HUDEP-2 (cell line): ENCODE measurements around the gene TTC12.

ENCODE experiments used
- DNase-seq, 76 experiments: peaks; one replicate each; lab custom pipeline; 2025; ENCODE audit not compliant: unreplicated experiment in 76 of 76; lab: John Stamatoyannopoulos, UW

TTC12 gene

DNA sequence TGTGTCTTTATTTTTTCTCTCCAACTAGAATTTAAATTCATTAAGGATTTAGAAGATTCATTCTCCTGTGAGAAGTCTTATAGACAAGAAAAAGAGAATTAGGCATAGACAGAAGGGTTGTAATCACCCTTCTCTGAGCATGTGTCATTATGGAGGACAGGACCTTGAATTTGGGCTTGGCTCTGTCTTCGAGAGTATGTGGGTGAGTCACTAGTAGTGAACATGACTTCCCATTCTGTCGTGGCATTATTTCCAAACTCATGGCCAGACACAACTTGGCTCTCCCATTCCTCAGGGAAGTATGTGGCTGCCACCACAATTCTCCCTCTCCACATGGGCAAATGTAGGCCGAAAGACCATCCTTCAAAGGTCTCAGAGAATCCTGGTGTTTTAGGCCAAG is 58.9 kb downstream of the TTC12 start:
- peak in 3 of 76 experiments; percentile 1 to 17 (median 5) for DNase-seq

DNA sequence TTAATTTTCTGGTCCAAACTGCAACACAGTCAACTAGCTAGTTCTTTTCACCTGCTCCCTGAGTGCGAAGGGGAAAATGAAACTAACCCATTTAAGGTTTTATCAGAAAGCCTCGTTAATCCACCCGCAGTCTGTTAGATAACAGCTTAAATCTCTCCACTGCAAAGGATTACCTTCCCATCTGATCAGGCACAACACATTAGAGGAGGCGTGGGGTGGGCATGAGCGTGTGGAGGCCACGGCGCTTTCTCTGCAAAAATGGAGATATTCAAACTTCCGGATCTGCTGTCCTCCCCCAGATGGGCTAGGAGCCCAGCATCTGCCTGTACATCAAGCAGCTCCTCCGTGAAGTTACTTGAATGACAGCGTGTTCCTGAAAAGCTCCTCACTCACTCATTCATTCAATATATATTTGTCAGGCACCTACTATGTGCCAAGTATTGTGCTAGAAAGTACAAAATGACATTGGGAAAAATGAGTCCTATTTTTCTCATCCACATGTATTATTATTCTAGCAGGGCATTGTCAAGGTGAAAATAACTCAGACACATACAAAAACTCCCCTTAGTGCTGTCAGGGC is 59.7 kb downstream of the TTC12 start:
- peak in 24 of 76 experiments; percentile 1 to 48 (median 14) for DNase-seq

DNA sequence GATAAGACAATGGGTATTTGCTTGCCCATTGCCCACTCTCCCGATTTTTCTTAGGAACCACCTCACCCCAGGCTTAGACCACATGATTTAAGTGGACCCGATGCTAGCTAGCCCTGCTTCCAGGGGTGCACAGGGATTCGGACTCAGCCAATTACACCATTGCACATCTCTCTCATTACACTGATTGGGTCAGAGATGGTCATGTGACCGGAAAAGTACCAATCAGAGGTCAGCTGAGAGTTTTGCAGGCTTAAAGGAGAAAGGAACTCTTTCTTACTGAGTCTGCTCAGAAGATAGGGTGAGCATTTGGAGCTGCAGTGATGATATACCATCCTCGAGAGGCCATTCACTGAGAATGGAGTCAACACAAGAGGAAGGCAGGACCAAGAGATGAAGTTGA is 61.0 kb downstream of the TTC12 start:
- DNase-seq = no peak

DNA sequence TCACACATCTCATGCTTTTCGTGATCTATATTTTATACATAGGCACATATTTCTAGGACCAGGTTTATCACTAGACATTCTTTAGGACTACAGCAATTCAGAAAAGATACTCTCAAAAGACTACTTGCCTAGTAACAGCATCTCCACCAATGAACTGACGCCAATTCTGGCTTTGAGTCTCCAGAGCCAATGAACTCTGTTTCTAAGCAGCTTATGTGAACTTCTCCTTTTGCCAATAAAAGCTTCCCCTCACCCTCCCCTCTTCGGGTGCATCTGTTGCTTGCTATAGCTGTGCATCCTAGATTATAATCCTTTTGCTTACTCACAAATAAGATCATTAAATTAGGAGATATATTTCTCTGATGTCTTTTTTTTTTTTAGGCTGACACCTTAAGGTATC is 61.8 kb downstream of the TTC12 start:
- DNase-seq = peak in 4 of 76 experiments; percentile 4 to 34 (median 18)

DNA sequence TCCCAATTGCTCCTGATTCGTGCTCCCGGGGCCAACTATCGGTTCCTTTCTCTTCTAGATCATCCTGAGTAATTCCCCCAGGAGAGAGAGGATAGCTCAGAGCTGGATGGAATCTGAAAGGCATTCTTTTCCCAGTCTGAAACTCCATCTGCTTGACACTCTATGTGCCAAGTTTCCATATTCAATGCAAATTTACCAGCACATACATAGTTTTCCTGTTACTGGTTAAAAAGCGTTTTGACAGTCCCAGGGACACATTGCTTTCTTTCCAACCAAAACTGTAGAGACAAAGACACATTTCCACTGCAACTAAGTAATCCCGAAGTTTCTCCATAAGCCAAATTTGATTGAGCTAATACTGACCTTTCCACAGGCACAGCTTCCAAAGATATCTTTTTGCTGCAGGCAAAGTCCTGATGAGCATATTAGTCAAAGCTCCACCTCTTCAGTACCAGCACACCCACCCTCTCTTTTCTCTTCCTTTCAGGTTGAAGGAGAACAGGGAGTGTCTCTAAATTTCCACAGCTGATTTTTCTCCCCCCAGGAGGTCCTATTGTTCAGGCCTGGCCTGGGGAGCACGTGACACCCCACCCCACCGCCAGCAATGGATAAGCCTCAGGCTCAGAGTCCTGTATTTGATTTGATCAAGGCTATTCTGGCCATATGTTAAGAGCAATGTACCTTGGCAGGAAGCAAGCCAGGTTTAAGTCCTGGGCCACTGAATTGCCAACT is 63.5 kb downstream of the TTC12 start:
- DNase-seq = no peak

DNA sequence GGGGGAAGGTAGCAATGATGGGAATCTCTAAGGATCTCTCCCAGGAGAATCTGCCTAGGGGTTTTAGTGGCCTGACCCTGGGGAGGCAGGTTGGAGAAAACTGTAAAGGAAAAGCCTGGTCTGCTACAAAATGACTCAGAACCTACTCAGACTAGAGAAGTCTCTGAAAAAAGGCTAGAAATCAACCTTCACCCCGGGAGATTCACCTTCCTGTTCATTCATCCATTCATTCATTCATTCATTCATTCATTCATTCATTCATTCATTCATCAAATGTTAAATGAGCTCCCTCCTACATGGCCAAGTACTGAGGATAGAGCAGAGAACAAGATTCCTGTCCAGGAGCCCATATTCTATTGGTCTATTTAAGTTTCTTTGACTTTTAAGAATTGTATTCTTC is 64.3 kb downstream of the TTC12 start:
- DNase-seq = no peak

DNA sequence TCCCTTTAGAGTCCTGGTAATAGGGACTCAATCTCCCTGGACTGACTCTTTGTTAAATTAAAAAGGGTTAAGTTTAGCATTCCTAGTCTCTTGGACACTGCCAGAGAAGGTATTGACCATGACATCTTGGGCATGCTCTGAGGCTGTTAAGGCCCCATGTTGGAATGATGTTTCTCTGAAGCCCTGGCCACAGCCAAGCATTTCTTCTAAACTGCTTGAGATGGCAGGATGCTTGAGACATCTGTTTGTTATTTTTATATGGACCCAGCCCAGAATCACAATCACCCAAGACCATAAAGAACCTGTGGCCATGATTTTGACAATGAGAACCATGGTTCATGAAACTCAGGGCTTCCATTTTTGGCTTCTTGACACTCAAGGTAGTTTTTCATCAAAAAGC is 67.7 kb downstream of the TTC12 start:
- no peak for DNase-seq

DNA sequence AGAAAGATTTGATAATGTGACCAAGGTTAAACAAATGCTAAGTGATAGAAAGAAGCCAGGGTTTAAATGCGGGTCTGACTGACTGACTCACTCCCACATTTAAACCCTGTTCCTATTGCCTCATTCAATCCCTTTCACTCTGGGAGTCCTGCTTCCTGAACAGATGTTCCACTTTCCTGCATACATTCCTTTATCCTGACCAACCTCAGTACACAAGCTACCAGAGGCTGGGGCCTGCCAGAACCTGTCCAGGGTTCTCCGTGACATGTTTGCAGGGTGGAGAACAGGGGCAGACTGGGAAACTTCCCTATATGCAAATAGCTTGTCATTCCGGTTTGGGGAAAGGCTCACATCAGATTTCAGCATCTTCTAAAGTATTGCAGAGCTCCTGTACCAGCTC is 70.2 kb downstream of the TTC12 start:
- DNase-seq = no peak

DNA sequence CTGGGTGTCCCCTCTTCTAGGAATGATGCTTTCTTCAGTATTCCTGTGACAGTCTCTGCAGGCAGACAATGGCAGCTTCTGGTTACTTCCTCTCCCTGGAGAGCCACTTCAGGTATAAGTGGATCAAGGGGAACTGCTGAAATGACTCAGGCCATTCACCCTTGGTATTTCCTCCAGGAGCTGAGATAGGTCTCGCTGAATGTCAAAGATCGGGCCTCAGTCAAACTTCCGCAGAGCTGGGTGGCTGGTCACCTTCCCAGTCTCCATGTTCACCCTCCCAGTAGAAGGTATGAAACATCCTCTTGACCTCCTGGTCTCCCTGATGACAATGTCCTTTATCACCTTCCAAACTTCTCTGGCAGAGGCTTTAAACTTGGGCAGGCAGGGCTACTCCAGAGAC is 71.4 kb downstream of the TTC12 start:
- DNase-seq = no peak

DNA sequence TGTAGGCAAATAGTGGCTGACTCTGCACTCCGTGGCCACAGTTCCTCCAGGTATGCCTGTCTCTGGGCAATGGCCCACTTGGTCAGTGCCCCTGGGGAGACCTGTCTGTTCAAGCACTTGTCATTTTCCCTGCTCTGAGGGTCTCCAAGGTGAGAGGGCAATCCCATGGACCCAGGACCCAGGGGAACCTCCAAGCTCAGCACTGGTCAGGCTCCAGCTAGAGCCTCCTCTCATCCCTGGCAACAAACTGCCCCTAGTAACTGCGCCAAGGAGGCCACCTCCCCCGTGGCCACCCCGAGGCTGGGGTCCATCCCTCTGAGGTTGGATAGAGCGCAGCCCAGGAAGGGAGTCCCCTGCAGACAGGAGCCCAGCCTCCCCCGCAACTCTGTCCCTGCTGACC is 72.5 kb downstream of the TTC12 start:
- no peak for DNase-seq

DNA sequence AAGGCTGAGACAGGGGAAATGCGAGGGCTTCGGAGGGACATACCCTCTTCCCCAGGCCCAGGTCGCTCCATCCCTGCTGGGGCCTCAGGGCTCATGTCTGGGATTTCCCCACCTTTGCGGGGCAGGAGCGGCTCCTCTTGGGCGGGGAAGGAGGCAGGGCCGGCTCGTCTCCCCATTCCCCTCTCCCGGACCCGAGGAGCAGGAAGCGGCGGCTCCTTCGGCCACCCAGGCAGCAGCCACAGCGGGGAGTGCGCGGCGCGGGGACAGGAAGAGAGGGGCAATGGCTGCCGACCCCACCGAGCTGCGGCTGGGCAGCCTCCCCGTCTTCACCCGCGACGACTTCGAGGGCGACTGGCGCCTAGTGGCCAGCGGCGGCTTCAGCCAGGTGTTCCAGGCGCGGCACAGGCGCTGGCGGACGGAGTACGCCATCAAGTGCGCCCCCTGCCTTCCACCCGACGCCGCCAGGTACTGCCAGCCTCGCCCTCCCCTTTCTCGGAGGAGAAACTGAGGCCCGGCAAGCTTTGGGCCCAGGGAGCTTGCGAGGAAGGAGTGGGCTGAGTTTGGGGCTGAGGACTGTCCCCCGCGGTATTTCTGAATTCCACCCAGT is 73.3 kb downstream of the TTC12 start, which contains the start of gene ANKK1:
TSS of gene ANKK1 (plus strand) at position 175 of the 607 bp plus-strand sequence. CDS start at position 281, 106 bp downstream.
- no peak for DNase-seq

DNA sequence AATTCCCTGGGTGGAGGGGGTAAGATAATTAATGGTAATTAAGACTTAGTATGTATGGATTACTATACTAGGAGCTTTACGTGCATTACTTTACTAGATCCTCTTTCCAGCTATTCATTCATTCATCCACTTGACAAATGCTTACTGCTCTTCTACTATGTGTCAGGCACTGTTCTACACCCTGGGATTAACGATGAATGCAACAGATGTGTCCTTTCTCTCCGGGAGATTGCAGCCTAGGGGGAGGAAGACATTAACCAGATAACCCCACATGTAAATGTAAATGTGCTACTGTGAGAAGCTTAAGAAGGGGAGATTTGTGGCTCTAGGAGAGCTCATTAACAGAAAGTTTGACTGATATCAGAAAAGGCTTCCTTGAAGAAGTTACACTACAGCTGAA is 74.9 kb downstream of the TTC12 start:
- DNase-seq = no peak

DNA sequence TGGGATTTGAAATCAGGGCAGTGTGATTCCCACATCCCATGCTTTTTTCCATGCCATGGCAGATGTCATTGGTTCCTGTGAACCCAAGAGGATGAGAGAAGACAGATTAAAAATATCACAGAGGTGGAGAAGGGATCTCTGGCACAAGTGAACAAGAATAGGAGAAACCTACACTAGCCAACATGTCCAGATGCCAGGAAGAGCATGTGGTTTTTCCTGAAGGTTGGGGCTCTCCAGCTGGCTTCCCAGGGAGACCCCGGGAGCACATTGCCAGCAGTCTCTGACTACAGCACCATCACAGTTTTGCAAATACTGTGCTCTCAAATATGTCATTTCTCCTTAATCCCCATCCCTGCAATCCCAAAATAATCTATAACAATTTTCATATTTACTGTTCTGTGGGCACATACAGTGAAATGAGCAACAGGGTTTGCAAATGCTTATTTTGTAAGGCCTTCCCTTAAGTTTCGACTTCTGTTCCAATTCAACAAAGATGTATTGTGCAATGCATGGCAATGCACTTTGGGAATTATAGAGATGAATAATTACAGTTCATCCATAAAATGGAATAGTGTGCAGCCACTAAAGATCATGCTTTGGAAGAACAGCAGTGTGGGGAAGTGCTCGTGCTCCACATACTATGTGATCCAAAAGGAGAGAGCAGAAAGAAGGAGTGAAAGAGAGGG is 78.0 kb downstream of the TTC12 start:
- no peak for DNase-seq

DNA sequence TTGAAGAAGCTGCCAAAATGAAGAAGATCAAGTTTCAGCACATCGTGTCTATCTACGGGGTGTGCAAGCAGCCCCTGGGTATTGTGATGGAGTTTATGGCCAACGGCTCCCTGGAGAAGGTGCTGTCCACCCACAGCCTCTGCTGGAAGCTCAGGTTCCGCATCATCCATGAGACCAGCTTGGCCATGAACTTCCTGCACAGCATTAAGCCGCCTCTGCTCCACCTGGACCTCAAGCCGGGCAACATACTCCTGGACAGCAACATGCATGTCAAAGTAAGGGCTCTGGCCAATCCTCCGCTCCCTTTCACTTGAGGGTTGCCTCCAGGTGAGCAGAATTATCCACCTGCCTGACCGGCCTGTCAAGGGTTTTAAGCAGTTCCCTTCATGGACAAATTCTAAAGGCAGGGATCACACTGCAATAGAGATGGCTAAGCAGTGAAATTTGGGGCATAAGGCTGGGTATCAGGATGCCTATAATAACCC is 79.2 kb downstream of the TTC12 start:
- no peak for DNase-seq

DNA sequence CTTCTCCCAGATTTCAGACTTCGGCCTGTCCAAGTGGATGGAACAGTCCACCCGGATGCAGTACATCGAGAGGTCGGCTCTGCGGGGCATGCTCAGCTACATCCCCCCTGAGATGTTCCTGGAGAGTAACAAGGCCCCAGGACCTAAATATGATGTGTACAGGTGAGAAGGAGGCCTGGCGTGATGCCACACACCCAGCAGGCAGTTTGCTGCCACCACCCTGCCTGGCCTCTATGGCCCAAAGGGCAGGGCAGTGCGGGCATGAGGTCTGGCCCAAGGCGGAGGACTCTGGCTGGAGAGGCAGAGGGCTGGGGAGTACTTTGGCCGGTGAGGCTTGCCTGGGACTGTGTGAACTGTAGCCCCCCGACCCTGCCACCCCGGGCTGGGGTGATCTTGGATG is 80.5 kb downstream of the TTC12 start:
- DNase-seq = no peak

DNA sequence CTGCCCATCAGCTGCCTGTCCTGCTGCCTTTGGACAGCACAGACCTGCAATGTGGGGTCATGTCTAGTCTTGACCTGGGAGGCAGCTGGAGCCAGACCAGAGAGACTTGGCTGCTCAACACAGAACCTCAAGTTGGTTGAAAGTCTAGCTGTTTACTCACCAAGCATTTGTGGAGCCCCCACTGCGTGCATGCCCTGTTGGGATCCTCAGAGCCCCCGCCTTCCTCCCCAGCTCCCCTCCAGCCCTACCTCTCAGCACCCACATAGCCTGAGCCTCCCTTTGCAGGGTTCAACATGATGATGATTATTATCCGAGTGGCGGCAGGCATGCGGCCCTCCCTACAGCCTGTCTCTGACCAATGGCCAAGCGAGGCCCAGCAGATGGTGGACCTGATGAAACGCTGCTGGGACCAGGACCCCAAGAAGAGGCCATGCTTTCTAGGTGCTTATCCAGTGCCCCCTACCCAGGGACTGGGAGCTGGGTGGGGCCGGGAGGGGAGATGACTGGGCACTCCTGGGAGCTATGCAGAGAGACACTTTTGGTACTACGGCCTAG is 81.5 kb downstream of the TTC12 start:
- DNase-seq = no peak

DNA sequence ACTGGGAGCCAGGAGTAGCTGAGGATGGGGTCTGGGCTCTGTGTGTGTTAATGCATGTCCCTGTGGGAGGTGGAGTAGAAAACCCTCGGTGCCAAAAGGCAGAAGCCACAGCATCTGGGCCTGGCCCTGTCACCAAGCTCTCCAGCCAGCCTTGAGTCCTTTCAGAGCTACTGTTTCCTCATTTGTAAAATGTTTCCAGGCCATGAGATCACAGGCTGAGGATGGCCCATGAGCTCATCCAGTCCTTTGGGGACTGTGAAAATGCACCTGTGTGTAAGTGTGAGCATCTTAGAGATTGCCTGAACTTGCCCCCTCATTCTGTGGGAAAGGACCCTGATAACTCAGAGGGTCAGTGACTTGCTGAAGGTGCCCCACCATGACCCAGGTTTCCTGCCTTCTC is 82.3 kb downstream of the TTC12 start:
- no peak for DNase-seq

DNA sequence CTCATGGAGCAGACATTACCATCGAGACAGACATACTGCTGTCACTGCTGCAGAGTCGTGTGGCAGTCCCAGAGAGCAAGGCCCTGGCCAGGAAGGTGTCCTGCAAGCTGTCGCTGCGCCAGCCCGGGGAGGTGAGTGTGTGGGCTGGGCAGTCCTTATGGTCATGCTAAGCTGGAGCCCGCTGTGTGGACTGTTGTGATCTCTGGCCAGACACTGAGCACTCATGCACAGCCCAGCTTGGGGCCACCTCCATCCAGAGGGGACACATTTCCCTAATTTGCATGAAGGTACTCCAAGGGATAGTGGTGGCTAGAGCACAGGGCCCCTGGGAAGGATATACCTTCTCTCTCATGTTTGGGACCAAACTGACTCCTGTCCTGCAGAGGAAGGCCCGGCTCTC is 82.8 kb downstream of the TTC12 start:
- no peak for DNase-seq

DNA sequence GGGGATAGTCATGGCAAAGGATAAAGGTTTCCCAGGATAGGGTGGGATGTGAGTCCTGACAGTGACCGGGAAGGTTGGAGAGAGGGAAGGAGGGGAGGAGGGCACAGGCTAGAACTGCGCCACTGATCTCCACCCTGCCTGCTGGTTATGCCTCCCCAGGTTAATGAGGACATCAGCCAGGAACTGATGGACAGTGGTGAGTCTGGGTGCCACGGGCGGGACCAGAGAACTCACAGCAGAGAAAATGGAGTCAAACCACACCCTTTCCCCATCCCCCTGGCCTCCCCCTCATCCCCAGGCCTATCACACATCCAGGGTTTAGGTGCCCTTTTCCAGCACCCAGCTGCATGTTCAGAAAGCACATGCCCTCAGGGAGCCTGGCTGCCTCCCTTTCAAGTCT is 83.4 kb downstream of the TTC12 start:
- no peak for DNase-seq

DNA sequence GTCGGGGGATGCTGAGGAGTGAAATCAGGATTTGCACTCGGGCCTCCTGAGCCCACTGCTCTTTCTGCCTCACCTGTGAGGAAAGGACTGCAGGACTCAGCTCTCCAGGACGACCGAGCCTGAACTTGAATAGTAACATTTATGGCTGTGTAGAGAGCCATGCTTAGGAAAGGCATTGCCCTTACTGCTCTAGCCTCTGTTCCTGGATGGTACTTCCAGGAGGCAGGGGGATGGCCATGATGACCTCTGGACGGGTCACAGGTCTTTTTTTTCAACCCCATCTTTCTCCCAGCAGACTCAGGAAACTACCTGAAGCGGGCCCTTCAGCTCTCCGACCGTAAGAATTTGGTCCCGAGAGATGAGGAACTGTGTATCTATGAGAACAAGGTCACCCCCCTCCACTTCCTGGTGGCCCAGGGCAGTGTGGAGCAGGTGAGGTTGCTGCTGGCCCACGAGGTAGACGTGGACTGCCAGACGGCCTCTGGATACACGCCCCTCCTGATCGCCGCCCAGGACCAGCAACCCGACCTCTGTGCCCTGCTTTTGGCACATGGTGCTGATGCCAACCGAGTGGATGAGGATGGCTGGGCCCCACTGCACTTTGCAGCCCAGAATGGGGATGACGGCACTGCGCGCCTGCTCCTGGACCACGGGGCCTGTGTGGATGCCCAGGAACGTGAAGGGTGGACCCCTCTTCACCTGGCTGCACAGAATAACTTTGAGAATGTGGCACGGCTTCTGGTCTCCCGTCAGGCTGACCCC is 84.5 kb downstream of the TTC12 start:
- DNase-seq = no peak
